Activated CD4-positive, alpha-beta T cell treated with anti-CD3 and anti-CD28 coated beads, Interleukin-2, amount 50 U/mL, for 16 hours (primary cell): ENCODE results near the gene IFNA21.
"Not testable (repeated sequence)": the region's sequence is repeated elsewhere in the genome, so short reads cannot be mapped to it uniquely, and the experiment has no call there.

Experiments used
- DNase-seq: peaks from one replicate; pipeline ENCODE4 v3.0.0-alpha.2; 2020

Gene IFNA21

GRCh38 chr9:21137020-21137419 lies 29.4 kb downstream of the IFNA21 start:
- no peak for DNase-seq

DNA sequence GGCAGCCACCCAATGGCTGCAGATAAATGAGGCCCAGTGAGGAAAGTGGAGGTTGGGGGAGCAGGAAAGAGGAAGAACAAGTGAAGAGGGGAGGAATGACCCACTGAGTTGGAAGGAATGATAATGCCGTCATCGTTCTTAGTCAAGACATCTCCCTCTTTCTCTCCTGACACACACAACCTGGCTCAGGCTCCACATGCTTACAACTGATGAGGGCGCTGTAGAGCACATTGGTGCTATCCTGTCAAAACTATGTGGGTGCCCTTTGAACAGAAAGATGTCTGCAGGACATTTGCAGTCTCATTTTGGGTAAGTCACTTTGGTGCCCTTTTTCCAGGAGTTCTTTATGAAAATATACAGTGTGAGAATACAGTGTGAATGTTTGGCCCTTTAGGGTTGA lies 30.7 kb downstream of the IFNA21 start:
- DNase-seq: no peak

- not testable (repeated sequence) for DNase-seq
Observed at GRCh38 chr9:21128186-21128585, 38.3 kb downstream of the IFNA21 start.

GRCh38 chr9:21121595-21122251 lies 44.7 kb downstream of the IFNA21 start:
- DNase-seq: no peak

DNA sequence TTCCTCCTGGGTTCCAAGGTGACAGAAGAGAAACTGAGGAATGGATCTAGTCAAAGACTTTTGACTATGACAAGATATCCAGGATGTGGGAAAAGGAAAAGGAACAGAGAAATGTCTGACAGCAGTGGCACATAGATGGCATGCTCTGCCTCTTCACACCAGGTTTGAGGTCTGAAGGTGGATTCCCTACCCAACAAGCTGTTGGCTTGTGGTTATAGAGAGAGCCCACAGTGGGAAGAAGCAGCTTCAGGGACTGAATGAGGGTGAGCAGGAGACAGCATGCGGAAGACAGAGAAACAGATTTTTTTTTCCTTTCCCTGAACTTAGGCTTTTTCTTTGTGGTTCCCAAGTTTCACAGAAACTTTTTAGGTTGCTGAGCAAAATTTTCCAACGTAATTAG lies 45.4 kb downstream of the IFNA21 start:
- peak; percentile 21 for DNase-seq

DNA sequence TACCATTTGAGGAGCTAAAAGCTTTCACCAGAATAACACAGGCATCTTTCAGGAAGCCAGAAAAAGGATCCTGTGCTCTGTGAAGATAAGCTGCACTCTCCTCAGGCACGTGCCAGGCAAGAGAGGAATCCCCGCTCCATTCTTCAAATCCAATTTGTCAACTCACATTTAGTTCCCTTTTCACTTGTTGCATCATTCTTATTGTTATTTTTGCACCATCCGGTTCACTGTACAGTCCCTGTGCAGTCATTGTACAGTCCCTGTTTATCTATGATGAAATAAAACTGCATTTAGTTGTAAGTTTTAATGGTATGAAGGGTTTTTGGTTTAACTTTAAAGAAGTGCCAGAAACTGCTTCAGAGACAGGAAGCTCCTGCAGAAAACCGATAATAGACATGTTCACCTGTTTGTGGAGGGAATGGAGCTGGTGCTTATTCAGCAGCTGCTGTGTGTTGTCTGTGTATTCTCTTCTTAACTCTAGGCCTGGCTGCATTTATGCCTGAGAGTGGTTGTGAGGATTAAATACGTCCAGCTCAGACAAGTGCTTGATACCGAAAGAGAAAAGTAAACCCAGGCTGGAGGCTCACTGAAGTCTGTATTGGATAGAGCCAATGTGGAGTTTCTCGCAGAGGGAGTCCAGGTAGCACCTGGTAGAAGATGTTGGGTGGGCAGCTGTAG lies 47.2 kb downstream of the IFNA21 start:
- DNase-seq: no peak
